ENCODE data around the gene MAP3K9. TPM values are rescaled to one million over a fixed set of nuclear protein-coding genes. Genes with fewer than 3 reads are reported as not detected.

MAP3K9 gene
- total and polyA plus RNA-seq, 2 of the 8 experiments (the other 6 are each of a cell fraction or from before 2014, with no cell fraction given): 9.8 to 24.7 TPM

- Histone ChIP-seq H3K36me3 (ENCODE audit: control insufficient read depth in 2 of 4, insufficient read depth in 4 of 4, low read length in 3 of 4) (no peaks in the 10 kb centered on the region; a peak in 1 of 8 replicates), H2BK120ac (replicated peaks; ENCODE audit: low read depth, low read length) (no peak overlapping the region), H3K4me3 (ENCODE audit: extremely low read depth in 1 of 4, insufficient read depth in 2 of 4, low read depth in 3 of 4, low read length in 4 of 4) (no peak overlapping the region), H2BK5ac (ENCODE audit: low read depth, low read length) (no peak overlapping the region), H3K4me1 (replicated peaks in 1 of 4; ENCODE audit: control insufficient read depth in 3 of 4, insufficient read depth in 4 of 4, low read length in 3 of 4) (no peaks in the 10 kb centered on the region), H2AFZ (ENCODE audit: low read length) (no peak overlapping the region), H2AK5ac (ENCODE audit: low read depth, low read length) (no peak overlapping the region), H3K14ac (ENCODE audit: insufficient read length) (no peak overlapping the region), H3K23me2 (ENCODE audit: low read depth, low read length) (no peaks in the 10 kb centered on the region; the same call in 1 of the 2 replicates), H4K8ac (ENCODE audit: extremely low read depth, insufficient read depth, low read length) (no peak overlapping the region), H2BK12ac (ENCODE audit: low read depth, low read length) (no peak overlapping the region), H3K79me2 (ENCODE audit: control insufficient read depth in 1 of 2, insufficient read depth in 2 of 2, low read length in 2 of 2) (no peaks in the 10 kb centered on the region), H3K9me3 (ENCODE audit: insufficient read depth in 2 of 2, low read depth in 1 of 2, low read length in 1 of 2) (peaks cover 4 to 21% of the 10 kb centered on the region in 2 experiments), H3K23ac (ENCODE audit: insufficient read length) (no peak overlapping the region), H3K4ac (replicated peaks; ENCODE audit: insufficient read length, low read depth, low read length) (no peak overlapping the region), H3K56ac (replicated peaks; ENCODE audit: insufficient read length, low read depth, low read length) (no peak overlapping the region), H4K91ac (replicated peaks; ENCODE audit: insufficient read length, low read length) (no peak overlapping the region), H3K27ac (ENCODE audit: low read depth, low read length) (no peak overlapping the region), H4K20me1 (replicated peaks in 1 of 2; ENCODE audit: control insufficient read depth in 1 of 2, insufficient read depth in 2 of 2, low read length in 2 of 2) (no peaks in the 10 kb centered on the region), H3K18ac (ENCODE audit: extremely low read depth, low read length) (no peak overlapping the region), H2BK15ac (ENCODE audit: low read length) (no peak overlapping the region), H3K27me3 (replicated peaks in 1 of 4; ENCODE audit: control insufficient read depth in 3 of 4, extremely low read depth in 1 of 4, insufficient read depth in 3 of 4, low read length in 3 of 4) (no peaks in the 10 kb centered on the region), H4K5ac (ENCODE audit: insufficient read length, low read depth, low read length) (no peak overlapping the region), H2BK20ac (ENCODE audit: low read length) (no peak overlapping the region), H3K79me1 (ENCODE audit: low read depth, low read length) (no peaks in the 10 kb centered on the region), H3K9ac (replicated peaks in 1 of 4; ENCODE audit: extremely low read depth in 1 of 4, low read depth in 3 of 4, low read length in 3 of 4) (no peak overlapping the region), H3K4me2 (ENCODE audit: insufficient read depth in 1 of 2, low read depth in 2 of 2, low read length in 2 of 2) (no peak overlapping the region)
- TF ChIP-seq RAD21 (IDR thresholded peaks at IDR 0.05 in 1 of 2, conservative IDR thresholded peaks at IDR 0.05 in 1 of 2; ENCODE audit: low read depth in 2 of 2, low read length in 2 of 2) (no peak), EP300 (IDR thresholded peaks at IDR 0.05; ENCODE audit: borderline replicate concordance in 1 of 2, low read depth in 2 of 2, low read length in 2 of 2) (no peak), JUND (IDR thresholded peaks at IDR 0.05; ENCODE audit: low read length) (no peak), POLR2A (IDR thresholded peaks at IDR 0.05; ENCODE audit: control extremely low read depth in 1 of 2, low read depth in 2 of 2, low read length in 2 of 2) (no peak), CTBP2 (IDR thresholded peaks at IDR 0.05; ENCODE audit: borderline replicate concordance, insufficient read depth, insufficient read length, low read length) (no peak), JUN (IDR thresholded peaks at IDR 0.05; ENCODE audit: low read depth, low read length) (no peak), TBP (IDR thresholded peaks at IDR 0.05; ENCODE audit: low read depth, low read length) (no peak), HDAC2 (IDR thresholded peaks at IDR 0.05; ENCODE audit: borderline replicate concordance in 1 of 2, low read depth in 2 of 2, low read length in 2 of 2) (no peak), GABPA (IDR thresholded peaks at IDR 0.05; ENCODE audit: borderline replicate concordance, insufficient read depth, low read length) (no peak), RNF2 (IDR thresholded peaks at IDR 0.05; ENCODE audit: borderline replicate concordance, low read depth, low read length, missing control alignments, poor library complexity, severe bottlenecking) (no peak)
- CTCF ChIA-PET (ENCODE audit: partially characterized antibody): interaction anchor here (0.7 kb wide), 1 partner anchor 8 kb away, joined by 3 read pairs; no protein-coding TSS in a partner anchor
- POLR2A ChIA-PET (ENCODE audit: partially characterized antibody): no interaction called here
- FAIRE-seq: no peak
- no peak for DNase-seq (ENCODE audit: low read depth in 1 of 2, low spot score in 2 of 2)
Observed at GRCh38 chr14:70836946-70837345, 27.6 kb upstream of the MAP3K9 start.

All from H1 (cell line).